Astrocyte (in vitro differentiated cells and primary cell): ENCODE measurements around the gene ADRA2C. TPM values are rescaled to one million over a fixed set of nuclear protein-coding genes. Genes with fewer than 3 reads are reported as not detected.

ENCODE experiments used
- DNase-seq: peaks from one replicate; pipeline ENCODE4 v3.0.0-alpha.2; 2010; ENCODE audit warnings: low read depth
- FAIRE-seq: peaks from 2 replicates; lab custom pipeline; 2011; peaks lifted over from hg19 to GRCh38; lab: Jason Lieb, UNC
- H2AFZ ChIP-seq: 2 replicates; pipeline ENCODE4 v1.6.0; 2012; ENCODE audit warnings: low read depth, low read length, inconsistent platforms
- H3K27ac ChIP-seq: 2 replicates; pipeline ENCODE4 v1.5.1; 2011; ENCODE audit warnings: low read depth, low read length, inconsistent platforms
- H3K27me3 ChIP-seq: 2 replicates; pipeline ENCODE4 v1.6.0; 2011; ENCODE audit warnings: low read length, inconsistent platforms; ENCODE audit not compliant: insufficient read depth
- H3K36me3 ChIP-seq: 2 replicates; pipeline ENCODE4 v1.5.1; 2011; ENCODE audit warnings: low read length, inconsistent platforms; ENCODE audit not compliant: insufficient read depth
- H3K4me1 ChIP-seq: 2 replicates; pipeline ENCODE4 v1.5.1; 2011; ENCODE audit warnings: low read length, inconsistent platforms; ENCODE audit not compliant: insufficient read depth
- H3K4me2 ChIP-seq: 2 replicates; pipeline ENCODE4 v1.6.0; 2012; ENCODE audit warnings: low read length, inconsistent platforms
- H3K4me3 ChIP-seq: 2 replicates; pipeline ENCODE4 v1.5.1; 2011; ENCODE audit warnings: low read depth, mild to moderate bottlenecking, low read length, inconsistent platforms; ENCODE audit not compliant: insufficient read depth
- H3K79me2 ChIP-seq: 2 replicates; pipeline ENCODE4 v1.6.0; 2012; ENCODE audit warnings: mild to moderate bottlenecking, low read length, inconsistent platforms; ENCODE audit not compliant: insufficient read depth
- H3K9ac ChIP-seq: 2 replicates; pipeline ENCODE4 v1.6.0; 2012; ENCODE audit warnings: mild to moderate bottlenecking, low read length, inconsistent platforms
- H3K9me3 ChIP-seq: 2 replicates; pipeline ENCODE4 v1.5.1; 2012; ENCODE audit warnings: low read depth, mild to moderate bottlenecking, low read length, inconsistent platforms; ENCODE audit not compliant: insufficient read depth
- H4K20me1 ChIP-seq: 2 replicates; pipeline ENCODE4 v1.6.0; 2012; ENCODE audit warnings: low read length, inconsistent platforms; ENCODE audit not compliant: insufficient read depth
- H3K27ac Mint-ChIP-seq: one replicate; pipeline ENCODE4 v1.8.0; 2021; ENCODE audit warnings: mild to moderate bottlenecking, mixed read lengths; ENCODE audit not compliant: unreplicated experiment
- H3K27me3 Mint-ChIP-seq: one replicate; pipeline ENCODE4 v1.8.0; 2021; ENCODE audit warnings: low read depth, mixed read lengths; ENCODE audit not compliant: unreplicated experiment
- H3K36me3 Mint-ChIP-seq: one replicate; pipeline ENCODE4 v1.8.0; 2021; ENCODE audit warnings: low read depth, mixed read lengths; ENCODE audit not compliant: unreplicated experiment
- H3K4me1 Mint-ChIP-seq: one replicate; pipeline ENCODE4 v1.8.0; 2021; ENCODE audit warnings: low read depth, mixed read lengths; ENCODE audit not compliant: unreplicated experiment
- H3K4me3 Mint-ChIP-seq: one replicate; pipeline ENCODE4 v1.8.0; 2021; ENCODE audit warnings: mild to moderate bottlenecking, moderate library complexity, mixed read lengths; ENCODE audit not compliant: unreplicated experiment
- H3K9me3 Mint-ChIP-seq: one replicate; pipeline ENCODE4 v1.8.0; 2021; ENCODE audit warnings: mild to moderate bottlenecking, mixed read lengths; ENCODE audit not compliant: unreplicated experiment
- CTCF ChIP-seq: IDR thresholded peaks from 2 replicates; pipeline ENCODE4 v1.5.1; 2011; ENCODE audit warnings: low read depth, mild to moderate bottlenecking, inconsistent platforms, low read length, moderate library complexity; ENCODE audit not compliant: insufficient read depth
- EZH2 ChIP-seq: IDR thresholded peaks from 2 replicates; pipeline ENCODE4 v1.6.1; 2012; ENCODE audit warnings: mild to moderate bottlenecking, low read length, inconsistent platforms; ENCODE audit not compliant: insufficient read depth
- total RNA-seq: library from RNA; stranded (reverse); gene quantifications from 2 replicates; pipeline ENCODE4 v1.2.1, GENCODE V29; 2021

The ADRA2C gene
- total RNA-seq, 1 donor from 2014 or later = 4.2 TPM

GRCh38 chr4:3752022-3752421 lies 14.2 kb upstream of the ADRA2C start:
- Histone ChIP-seq H3K79me2 (no peaks in the 10 kb centered on the region), H3K9me3 (no peaks in the 10 kb centered on the region), H3K27me3 (peaks cover 9% of the 10 kb centered on the region), H3K36me3 (no peaks in the 10 kb centered on the region), H2AFZ (no peak overlapping the region), H4K20me1 (no peaks in the 10 kb centered on the region), H3K4me3 (no peak overlapping the region), H3K9ac (no peak overlapping the region), H3K27ac (no peak overlapping the region), H3K4me1 (no peaks in the 10 kb centered on the region), H3K4me2 (no peak overlapping the region)
- FAIRE-seq = no peak
- no peak for TF ChIP-seq EZH2
- TF ChIP-seq CTCF = no peak
- Mint-ChIP-seq H3K27ac (no peak overlapping the region), H3K9me3 (peaks cover 9% of the 10 kb centered on the region), H3K36me3 (peaks cover 2% of the 10 kb centered on the region), H3K27me3 (peaks cover 66% of the 10 kb centered on the region), H3K4me1 (no peaks in the 10 kb centered on the region), H3K4me3 (no peak overlapping the region)
- DNase-seq = no peak

DNA sequence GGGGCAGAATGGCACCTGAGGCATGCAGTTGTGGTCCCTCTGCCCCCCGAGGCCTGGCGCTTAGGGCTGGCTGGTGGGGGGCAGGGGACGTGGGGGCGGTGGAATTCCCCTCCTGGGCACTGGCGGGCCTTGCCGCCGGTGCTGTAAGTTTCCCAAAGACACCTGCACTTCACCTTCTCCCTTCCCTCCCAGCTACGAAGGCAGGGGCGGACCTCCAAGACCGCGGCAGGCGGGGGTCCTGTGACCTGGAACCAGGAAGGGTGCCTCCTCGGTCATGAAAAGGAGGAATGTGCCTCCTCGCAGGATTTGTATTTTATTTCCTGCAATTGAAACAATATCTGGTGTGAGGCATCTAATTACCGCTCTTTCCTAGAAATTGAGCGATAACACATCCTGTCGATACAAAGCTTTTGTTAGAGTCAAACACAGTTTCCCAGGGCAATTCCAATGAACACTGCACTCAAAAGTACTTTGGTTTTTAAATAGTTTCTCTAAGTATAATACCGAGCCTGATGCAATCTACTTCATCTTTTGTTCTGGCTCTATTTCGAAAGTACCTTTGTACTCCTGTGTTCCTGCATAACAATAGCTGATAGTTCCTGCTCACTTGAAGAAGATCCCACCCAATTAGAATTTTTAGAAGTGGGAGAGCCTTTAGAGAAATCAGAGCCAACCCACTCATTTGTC lies 12.3 kb upstream of the ADRA2C start:
- Mint-ChIP-seq H3K27ac (no peak overlapping the region), H3K9me3 (peaks cover 7% of the 10 kb centered on the region), H3K27me3 (peaks cover 53% of the 10 kb centered on the region), H3K4me3 (no peak overlapping the region), H3K4me1 (no peaks in the 10 kb centered on the region), H3K36me3 (peaks cover 2% of the 10 kb centered on the region)
- H3K36me3 ChIP-seq = no peaks in the 10 kb centered on the region
- no peak overlapping the region for H3K27ac ChIP-seq
- H4K20me1 ChIP-seq = no peaks in the 10 kb centered on the region
- H3K27me3 ChIP-seq = no peaks in the 10 kb centered on the region
- no peaks in the 10 kb centered on the region for H3K4me1 ChIP-seq
- no peak overlapping the region for H3K4me3 ChIP-seq
- no peaks in the 10 kb centered on the region for H3K79me2 ChIP-seq
- no peak overlapping the region for H3K4me2 ChIP-seq
- H2AFZ ChIP-seq = no peak overlapping the region
- no peaks in the 10 kb centered on the region for H3K9me3 ChIP-seq
- no peak for TF ChIP-seq CTCF
- no peak for TF ChIP-seq EZH2
- no peak overlapping the region for H3K9ac ChIP-seq
- no peak for FAIRE-seq
- DNase-seq = no peak

GRCh38 chr4:3756343-3757059 lies 9.7 kb upstream of the ADRA2C start:
- Histone ChIP-seq H3K27me3 (peaks cover 2% of the 10 kb centered on the region), H4K20me1 (no peaks in the 10 kb centered on the region), H3K4me1 (no peaks in the 10 kb centered on the region), H3K4me2 (no peak overlapping the region), H3K79me2 (no peaks in the 10 kb centered on the region), H3K9me3 (no peaks in the 10 kb centered on the region), H3K27ac (no peak overlapping the region), H3K36me3 (no peaks in the 10 kb centered on the region), H2AFZ (no peak overlapping the region), H3K9ac (no peak overlapping the region), H3K4me3 (no peak overlapping the region)
- Mint-ChIP-seq H3K27ac (no peak overlapping the region), H3K9me3 (peaks cover 5% of the 10 kb centered on the region), H3K27me3 (peaks cover 51% of the 10 kb centered on the region), H3K36me3 (peaks cover 2% of the 10 kb centered on the region), H3K4me3 (no peak overlapping the region), H3K4me1 (no peaks in the 10 kb centered on the region)
- no peak for FAIRE-seq
- no peak for TF ChIP-seq CTCF
- no peak for TF ChIP-seq EZH2
- no peak for DNase-seq
